Hindlimb muscle (tissue), 1 donor: ENCODE results near the gene NRG3. TPM values are rescaled to one million over a fixed set of nuclear protein-coding genes. Genes with fewer than 3 reads are reported as not detected.

Experiments used
- DNase-seq: peaks from one replicate; pipeline ENCODE4 v3.0.0-alpha.2; 2013
- polyA plus RNA-seq: library from polyadenylated mRNA; unstranded; fragments of 120-200 nt; gene quantifications from one replicate; pipeline ENCODE4 v1.2.1, GENCODE V29; 2013; ENCODE audit not compliant: insufficient read length

NRG3 gene
- polyA plus RNA-seq, 1 donor = 0.19 TPM

GRCh38 chr10:82221601-82222149 lies 346.7 kb downstream of the NRG3 start:
- DNase-seq = no peak

DNA sequence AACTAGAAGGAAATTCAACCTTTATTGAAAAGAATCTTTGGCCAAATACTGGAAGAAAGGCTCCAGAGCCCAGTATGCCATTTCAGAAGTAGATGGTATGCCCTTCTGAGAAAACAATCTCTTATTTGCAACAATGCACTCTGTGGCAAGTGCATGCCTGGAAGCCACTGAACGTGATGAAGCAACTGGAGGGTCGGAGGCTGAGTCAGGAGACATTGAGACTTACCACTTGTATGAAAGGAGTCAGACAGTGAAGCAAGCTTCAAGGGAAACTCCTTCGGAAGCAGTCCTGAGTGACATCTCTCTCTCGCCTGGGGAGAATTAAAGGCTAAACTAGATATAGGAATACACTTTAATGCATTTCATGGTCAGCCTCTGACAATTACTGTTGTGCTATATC lies 353.7 kb downstream of the NRG3 start:
- DNase-seq = no peak

- no peak for DNase-seq
These were observed 359.2 kb downstream of the NRG3 start for GRCh38 chr10:82234173-82234572.

- no peak for DNase-seq
These were observed 361.2 kb downstream of the NRG3 start for GRCh38 chr10:82236084-82236731.

DNA sequence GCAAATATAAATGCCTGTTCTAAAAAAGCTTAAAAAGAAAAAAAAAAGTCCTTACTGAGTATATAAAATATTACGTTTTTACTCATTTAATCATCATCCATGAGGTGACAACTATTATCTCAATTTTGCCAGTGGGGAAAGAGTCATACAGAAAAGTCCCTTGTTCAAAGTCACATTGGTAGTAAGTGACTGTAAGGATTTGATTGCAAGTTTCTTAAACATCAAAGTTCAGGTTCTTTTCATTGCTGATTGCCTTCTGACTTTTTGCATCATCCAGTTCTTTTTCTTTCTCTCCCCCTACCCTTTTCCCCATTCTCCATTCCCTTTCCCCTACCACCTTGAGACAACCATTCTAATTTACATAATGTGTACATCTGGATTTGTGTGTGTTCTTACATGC lies 363.3 kb downstream of the NRG3 start:
- DNase-seq = no peak

GRCh38 chr10:82240408-82240807 lies 365.4 kb downstream of the NRG3 start:
- no peak for DNase-seq

- no peak for DNase-seq
These were observed 367.8 kb downstream of the NRG3 start for GRCh38 chr10:82242778-82243177.

DNA sequence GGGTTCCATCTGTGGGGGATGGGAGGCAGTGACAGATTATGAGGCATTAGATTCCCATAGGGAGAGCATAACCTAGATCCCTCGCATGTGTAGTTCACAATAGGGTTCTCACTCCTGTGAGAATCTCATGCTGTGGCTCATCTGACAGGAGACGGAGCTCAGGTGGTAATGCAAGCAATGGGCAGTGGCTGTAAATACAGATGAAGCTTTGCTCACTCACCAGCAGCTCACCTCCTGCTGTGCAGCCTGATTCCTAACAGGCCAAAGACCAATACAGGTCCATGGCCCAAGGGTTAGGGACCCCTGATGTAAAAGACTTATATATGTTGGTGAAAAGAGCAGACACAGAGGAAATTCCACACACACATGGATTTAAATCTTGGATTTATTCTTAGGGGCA lies 370.2 kb downstream of the NRG3 start:
- no peak for DNase-seq

GRCh38 chr10:82245906-82246560 lies 371.0 kb downstream of the NRG3 start:
- no peak for DNase-seq

DNA sequence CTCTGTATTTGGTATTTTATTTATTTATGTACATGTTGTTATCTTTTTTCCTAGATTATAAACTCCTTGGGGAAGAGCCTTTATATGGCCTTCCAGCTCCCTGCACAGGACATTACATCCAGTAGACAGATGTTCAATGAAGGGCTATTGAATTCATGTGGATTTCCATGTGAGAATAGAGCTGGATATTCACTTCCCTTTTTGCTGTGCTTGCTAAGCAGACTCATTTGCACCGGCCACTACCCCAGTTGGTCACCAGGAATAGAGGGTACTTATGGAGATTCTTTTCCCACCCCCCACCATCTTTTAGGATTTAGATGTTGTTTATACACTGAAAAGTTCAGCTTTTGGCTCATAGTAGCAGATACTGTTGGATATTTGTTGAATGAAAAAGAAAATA lies 374.1 kb downstream of the NRG3 start:
- DNase-seq = no peak

GRCh38 chr10:82251222-82251906 lies 376.4 kb downstream of the NRG3 start:
- no peak for DNase-seq

GRCh38 chr10:82252081-82252480 lies 377.1 kb downstream of the NRG3 start:
- DNase-seq = no peak

GRCh38 chr10:82254237-82254636 lies 379.2 kb downstream of the NRG3 start:
- no peak for DNase-seq

GRCh38 chr10:82256275-82256674 lies 381.3 kb downstream of the NRG3 start:
- no peak for DNase-seq

DNA sequence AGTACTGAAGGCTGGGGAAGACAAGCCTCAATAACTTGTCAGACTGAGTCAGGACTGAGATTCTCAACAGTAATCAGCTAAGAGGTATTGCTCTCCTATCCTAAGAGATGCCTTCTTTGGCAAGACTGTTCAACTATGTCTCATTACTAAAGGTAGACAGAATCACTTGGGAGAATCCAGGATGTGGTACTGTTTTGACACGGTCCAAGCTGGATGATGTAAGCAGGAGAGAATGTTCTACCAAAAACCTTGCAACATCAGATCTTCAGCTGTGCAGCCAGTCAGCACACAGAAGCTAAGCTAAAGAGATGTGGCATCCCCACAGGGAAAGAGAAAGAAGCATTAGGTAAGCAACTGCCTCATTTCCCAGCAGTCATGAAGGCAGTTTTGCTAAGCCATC lies 391.4 kb downstream of the NRG3 start:
- no peak for DNase-seq

DNA sequence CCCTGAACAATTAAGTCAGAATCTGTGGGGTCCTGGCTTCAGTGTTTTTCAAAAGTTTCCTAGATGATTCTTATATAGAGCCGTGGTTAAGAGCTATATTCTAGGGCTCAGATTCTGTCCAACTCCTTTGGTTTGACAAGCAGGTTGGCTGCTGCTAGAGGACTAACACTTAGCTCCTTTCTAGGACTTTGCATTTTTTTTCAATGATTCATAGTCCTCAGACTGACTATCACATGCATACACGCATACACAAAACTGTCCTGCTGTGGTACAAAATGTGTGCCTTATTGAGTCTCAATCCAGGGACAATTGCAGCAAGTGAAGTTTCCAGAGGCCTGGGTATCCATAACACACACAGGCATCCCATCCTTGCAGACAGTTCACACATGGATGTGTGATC lies 392.0 kb downstream of the NRG3 start:
- no peak for DNase-seq

- no peak for DNase-seq
These were observed 392.5 kb downstream of the NRG3 start for GRCh38 chr10:82267465-82267864.

GRCh38 chr10:82267960-82268359 lies 393.0 kb downstream of the NRG3 start:
- no peak for DNase-seq

DNA sequence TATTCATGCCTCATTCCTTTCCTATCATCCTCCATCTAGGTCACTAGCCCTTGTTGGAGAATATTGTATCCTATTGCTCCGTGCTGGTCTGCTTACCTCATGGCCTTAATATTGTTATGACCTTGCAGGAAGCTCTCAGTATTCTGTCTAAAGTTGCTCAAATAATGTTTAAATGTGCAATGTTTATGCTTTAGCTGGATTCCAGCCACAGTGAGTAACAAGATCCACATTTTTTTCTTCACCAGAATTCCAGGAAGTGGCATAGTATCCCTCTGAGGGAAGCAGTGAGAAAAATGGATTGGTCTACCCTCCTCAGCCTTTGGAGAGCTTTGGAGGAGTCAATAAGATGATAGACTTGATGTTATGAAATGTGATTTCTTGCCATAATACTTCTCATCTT lies 402.6 kb downstream of the NRG3 start:
- DNase-seq = no peak

DNA sequence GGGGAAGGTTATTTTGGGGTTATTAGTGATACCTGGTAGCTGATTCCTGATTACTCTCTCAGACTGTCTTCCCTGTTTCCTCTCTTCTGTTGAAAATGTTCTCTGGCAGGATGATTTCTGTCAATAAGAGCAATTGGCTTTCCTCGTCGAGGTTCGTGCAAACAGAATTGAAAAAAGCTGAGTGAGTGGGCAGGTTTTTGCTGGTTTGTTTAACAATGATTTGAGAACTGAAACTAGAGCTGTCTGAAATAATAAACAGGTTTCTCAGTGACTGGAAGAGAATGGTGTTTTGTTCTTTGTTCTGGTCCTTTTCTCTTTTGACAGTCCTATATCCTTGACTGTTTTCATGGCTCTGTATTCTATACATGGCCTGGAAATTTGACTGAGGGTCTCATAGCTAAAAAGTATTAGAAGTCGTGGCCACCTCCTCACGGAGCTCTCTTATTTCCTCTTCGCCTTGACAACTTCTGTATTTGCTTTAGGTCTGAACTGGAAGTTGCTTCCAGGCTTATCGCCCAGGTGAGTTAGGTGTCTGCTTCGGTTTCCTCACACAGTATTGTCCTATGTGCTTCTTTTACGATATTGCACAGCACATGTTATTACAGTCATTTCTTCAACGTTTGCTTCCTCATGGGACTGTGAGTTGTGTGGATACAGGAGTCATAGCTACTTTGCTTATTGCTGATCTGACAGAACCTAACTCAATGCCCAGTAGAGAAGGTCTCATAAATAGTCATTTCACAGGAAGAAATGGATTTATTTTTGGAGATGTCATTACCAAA lies 403.6 kb downstream of the NRG3 start:
- no peak for DNase-seq

- no peak for DNase-seq
These were observed 407.9 kb downstream of the NRG3 start for GRCh38 chr10:82282782-82283456.

DNA sequence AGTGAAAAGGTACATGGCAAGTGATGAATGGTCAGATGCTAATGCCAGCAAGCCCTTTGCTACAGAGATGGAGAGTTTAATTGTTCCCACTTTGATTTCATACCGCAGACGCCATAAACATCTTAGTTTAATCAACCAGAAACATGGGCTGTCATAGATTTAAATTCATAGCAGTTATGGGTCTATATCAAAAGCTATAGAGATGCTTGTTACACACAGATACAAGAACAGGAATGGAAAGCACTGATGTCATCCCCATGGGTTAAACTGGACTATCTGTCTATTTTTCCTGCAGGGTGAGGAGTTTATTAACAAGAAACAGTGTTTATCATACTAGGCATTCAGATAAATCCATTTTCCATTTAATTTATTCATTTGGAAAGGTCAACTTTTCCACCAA lies 409.2 kb downstream of the NRG3 start:
- no peak for DNase-seq
